Jurkat, Clone E6-1 (cell line): ENCODE measurements around the gene RBKS.
"Not testable (repeated sequence)": the region's sequence is repeated elsewhere in the genome, so short reads cannot be mapped to it uniquely, and the experiment has no call there.

Experiments
- DNase-seq: peaks from one replicate; pipeline ENCODE4 v3.0.0-alpha.2; 2011; ENCODE audit warnings: low read depth, low spot score
- H3K4me3 ChIP-seq: 2 replicates; pipeline ENCODE4 v1.5.1; 2011; ENCODE audit warnings: mild to moderate bottlenecking, low read length, control low read depth, moderate library complexity

The RBKS gene

GRCh38 chr2:27779417-27780055 is 110.7 kb downstream of the RBKS start:
- no peak overlapping the region for H3K4me3 ChIP-seq
- no peak for DNase-seq

- DNase-seq, result no peak
- H3K4me3 ChIP-seq, result no peak overlapping the region
Measured at GRCh38 chr2:27776696-27777095, 113.5 kb downstream of the RBKS start.

- no peak for DNase-seq
- H3K4me3 ChIP-seq, result no peak overlapping the region
Measured at GRCh38 chr2:27776097-27776496, 114.1 kb downstream of the RBKS start.

GRCh38 chr2:27773959-27774358 is 116.2 kb downstream of the RBKS start:
- no peak for DNase-seq
- no peak overlapping the region for H3K4me3 ChIP-seq

GRCh38 chr2:27772804-27773203 is 117.4 kb downstream of the RBKS start:
- H3K4me3 ChIP-seq, result peak overlapping the region; percentile 87
- DNase-seq, result no peak

- peak; percentile 76 for DNase-seq
- peak within 1 kb of the TSS; percentile 87 for H3K4me3 ChIP-seq
Measured at GRCh38 chr2:27771548-27772335, 118.4 kb downstream of the RBKS start, which contains the start of gene MRPL33. Gene MRPL33, plus strand, starts transcription at chr2:27771719. Its CDS starts 59 bp downstream, at chr2:27771778.

GRCh38 chr2:27771202-27771547 is 119.0 kb downstream of the RBKS start:
- H3K4me3 ChIP-seq, result peak overlapping the region; percentile 87
- no peak for DNase-seq

GRCh38 chr2:27766287-27766661 is 123.9 kb downstream of the RBKS start:
- DNase-seq, result no peak
- H3K4me3 ChIP-seq, result no peak overlapping the region

- no peak overlapping the region for H3K4me3 ChIP-seq
- no peak for DNase-seq
Measured at GRCh38 chr2:27765621-27766286, 124.4 kb downstream of the RBKS start.

GRCh38 chr2:27764526-27764925 is 125.7 kb downstream of the RBKS start:
- DNase-seq, H3K4me3 ChIP-seq: not testable (repeated sequence)

GRCh38 chr2:27763907-27764267 is 126.3 kb downstream of the RBKS start:
- no peak overlapping the region for H3K4me3 ChIP-seq
- no peak for DNase-seq

- no peak for DNase-seq
- no peak overlapping the region for H3K4me3 ChIP-seq
Measured at GRCh38 chr2:27762951-27763906, 127.0 kb downstream of the RBKS start.

GRCh38 chr2:27756544-27757498 is 133.4 kb downstream of the RBKS start:
- no peak for DNase-seq
- H3K4me3 ChIP-seq, result no peak overlapping the region

- DNase-seq, result no peak
- H3K4me3 ChIP-seq, result no peak overlapping the region
Measured at GRCh38 chr2:27756091-27756490, 134.1 kb downstream of the RBKS start.

- no peak for DNase-seq
- H3K4me3 ChIP-seq, result no peak overlapping the region
Measured at GRCh38 chr2:27754831-27755230, 135.4 kb downstream of the RBKS start.

- peak; percentile 44 for DNase-seq
- no peak overlapping the region for H3K4me3 ChIP-seq
Measured at GRCh38 chr2:27754138-27754588, 136.0 kb downstream of the RBKS start.

- H3K4me3 ChIP-seq, result no peak overlapping the region
- DNase-seq, result no peak
Measured at GRCh38 chr2:27752551-27753237, 137.5 kb downstream of the RBKS start.

- DNase-seq, result no peak
- no peak overlapping the region for H3K4me3 ChIP-seq
Measured at GRCh38 chr2:27751377-27751776, 138.8 kb downstream of the RBKS start.
